GM21576 (cell line): Measurements from ENCODE around the gene LCN12.

ENCODE experiments used
- ATAC-seq: cut with Tn5 transposase; IDR thresholded peaks from one replicate; pipeline ENCODE4 v1.9.1; 2021; ENCODE audit warnings: mild to moderate bottlenecking, moderate library complexity; ENCODE audit not compliant: unreplicated experiment

LCN12 gene

DNA sequence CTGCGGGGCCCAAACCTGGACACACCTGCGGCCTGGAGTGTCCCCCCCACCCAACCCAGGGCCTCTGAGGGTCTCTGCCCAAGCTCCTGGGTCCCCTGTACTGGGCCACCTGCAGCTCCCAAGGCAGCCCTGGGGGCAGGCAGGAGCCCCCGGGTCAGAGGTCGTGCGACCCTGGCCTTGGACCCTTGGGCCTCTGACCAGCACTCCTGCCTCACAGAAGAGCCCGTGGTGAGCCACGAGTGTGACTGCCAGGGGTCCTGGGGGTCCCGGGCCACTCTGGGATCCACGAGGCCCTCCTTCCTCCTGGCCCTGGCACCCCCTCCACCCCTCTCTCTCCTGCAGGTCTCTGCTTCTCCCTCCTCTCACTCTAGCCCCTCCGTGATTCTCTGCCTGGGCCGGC lies 20.3 kb downstream of the LCN12 start:
- no peak for ATAC-seq

DNA sequence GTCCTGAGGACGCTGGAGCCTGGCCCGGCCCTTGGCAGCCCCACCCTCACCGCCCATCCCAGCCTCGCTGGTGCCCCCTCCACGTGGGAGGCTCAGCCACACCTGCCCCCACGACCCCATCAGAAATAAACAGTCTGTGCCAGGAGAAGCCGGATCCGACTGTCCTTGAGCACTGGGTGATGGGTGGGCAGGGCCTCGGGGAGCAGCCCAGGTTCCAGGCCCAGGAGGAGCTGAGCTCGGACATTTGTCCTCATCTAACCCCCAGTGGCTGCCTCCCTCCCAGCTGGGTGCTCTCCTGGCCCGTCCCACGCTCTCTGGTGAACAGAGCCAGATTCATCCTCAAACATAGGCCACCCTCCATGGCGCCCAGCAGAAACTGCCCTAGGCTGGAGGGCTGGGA lies 20.7 kb downstream of the LCN12 start:
- ATAC-seq = no peak

DNA sequence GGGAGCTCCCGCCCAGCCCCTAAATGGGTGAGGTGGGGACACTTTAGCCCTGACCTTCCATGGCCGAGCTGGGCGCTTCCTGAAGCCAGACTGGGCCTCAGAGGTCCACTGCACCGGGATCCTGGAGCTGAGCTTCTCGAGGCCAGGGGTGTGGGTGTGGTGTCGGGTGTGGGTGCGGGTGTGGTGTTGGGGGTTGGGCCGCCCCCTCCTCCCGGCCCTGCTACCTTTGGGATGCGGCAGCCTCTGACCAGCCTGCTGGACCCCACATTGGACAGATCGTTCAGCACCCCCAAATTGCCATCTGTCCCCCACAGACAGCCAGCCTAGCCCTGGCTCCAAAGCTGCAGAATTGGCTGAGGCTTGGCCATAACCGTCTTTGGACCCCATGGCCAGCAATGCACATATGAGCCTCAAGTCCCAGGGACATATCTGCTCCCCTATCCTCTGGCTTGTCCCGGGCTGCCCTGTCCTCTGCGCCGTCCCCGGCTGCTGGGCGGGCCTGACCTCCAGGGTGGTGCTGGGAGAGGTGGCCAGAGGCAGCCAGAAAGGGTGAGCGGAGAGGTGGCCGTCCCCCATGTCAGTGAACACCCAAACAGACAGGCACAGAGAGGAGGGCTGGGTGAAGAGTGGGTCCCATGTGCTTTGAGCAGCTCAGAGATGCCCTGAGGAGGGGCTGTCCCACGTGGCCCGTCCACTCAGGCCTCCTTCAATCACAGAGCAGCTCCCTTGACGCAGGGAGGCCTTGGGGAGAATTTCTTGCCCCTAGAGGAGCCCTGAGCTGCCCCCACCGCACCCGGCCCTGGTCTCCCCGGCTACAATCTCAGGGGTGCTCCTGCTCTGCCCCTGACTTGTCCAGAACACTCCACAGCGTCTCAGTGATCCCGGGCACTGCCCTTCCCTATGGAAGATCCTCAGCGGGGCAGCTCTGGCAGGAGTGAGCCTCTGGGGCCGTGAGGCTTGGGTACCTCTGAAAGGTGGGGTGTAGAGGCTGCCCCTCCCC lies 21.8 kb downstream of the LCN12 start:
- ATAC-seq = no peak

DNA sequence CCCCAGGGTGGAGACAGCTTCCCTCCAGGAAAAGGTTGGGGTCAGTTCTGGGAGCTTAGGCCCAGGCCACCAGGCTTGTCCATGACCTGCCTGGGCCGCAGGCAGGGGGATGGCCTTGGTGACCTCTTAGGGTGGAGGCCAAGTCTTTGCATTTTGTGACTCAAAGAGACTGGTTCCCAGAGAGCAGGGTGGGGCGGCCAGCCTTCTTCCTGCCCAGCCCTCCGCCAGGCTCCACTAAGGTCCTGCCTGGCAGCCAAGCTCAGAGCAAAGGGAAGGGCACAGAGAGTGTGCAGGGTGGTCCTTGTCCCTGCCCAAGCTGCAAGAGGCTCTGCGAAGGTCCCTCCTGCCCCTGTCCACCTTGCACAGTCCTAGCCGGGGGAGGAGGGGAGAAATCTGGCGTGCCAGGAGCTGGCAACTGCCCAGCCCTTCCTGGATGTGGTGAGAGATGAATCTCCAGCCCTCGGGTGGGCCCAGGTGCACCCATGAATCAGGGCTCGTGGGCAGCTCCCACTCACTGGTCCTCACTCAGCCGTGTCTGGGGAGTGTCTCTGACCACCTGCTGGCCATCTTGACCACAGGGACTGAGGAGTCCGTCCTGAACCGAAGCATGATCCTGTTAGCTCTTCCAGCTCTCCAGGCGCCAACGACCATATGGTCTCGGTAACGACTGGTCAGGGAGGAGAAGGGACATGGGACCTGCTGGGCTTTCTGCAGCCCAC lies 22.9 kb downstream of the LCN12 start:
- ATAC-seq = no peak

DNA sequence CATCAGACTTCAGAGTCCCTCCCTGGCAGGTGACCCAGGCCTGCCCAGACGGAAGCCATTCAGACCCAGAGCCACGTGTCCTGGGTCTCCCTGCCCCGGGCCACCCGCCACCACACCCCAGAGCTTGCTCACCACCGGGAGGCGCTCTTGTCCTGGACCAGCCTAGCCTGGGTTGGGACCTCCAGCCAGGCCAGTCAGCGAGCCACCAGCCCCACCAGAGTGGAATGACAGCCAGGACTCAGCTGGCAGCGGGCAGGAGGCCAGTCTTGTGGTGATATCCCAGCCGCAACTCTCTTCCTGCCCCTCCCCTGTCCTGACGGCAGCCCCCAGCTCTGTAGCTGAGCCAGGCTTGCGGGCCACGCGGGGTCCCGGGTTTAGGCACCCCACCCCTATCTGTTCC lies 23.6 kb downstream of the LCN12 start:
- ATAC-seq = no peak

DNA sequence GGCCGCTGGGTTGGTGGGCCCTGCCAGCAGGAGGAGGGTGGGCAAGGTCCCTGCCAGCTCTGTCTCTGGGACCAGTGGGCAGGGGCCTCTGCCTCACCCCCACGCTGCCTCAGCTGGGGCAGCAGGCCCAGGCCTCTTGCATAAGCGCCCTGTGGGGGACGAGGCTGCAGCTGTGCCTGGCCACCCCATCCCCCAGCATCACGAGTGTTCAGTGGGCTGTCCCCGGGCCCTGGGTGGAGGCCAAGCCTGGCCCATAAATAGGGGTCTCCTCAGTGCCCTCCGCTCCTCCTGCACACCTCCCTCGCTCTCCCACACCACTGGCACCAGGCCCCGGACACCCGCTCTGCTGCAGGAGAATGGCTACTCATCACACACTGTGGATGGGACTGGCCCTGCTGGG lies 25.1 kb downstream of the LCN12 start, which contains the start of gene PTGDS:
Gene PTGDS, plus strand, starts transcription at position 282 of the 400 bp plus-strand sequence. Its CDS starts 75 bp downstream, at position 357.
- no peak for ATAC-seq

DNA sequence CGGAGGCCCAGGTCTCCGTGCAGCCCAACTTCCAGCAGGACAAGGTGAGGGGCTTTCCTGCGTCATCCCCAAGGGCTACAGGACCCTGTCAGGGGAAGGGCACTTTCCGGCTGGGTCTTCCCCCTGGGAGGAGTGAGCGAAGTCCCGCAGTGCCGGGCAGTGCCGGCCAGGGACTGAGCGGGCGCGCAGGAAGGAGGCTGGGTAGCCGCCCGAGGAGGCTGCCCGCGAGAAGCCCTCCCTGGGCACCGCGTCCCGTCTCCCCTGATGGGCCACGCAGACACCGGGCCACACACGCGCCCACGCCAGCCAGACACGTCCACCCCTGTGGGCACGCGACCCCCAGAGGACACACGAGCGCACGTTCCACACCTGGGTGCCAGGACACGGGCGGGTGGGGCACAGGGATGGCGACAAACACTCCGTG lies 25.6 kb downstream of the LCN12 start:
- ATAC-seq = no peak

- no peak for ATAC-seq
Observed at GRCh38 chr9:136978073-136978864, 26.2 kb downstream of the LCN12 start.

- ATAC-seq = no peak
Observed at GRCh38 chr9:136978865-136979544, 26.9 kb downstream of the LCN12 start.

DNA sequence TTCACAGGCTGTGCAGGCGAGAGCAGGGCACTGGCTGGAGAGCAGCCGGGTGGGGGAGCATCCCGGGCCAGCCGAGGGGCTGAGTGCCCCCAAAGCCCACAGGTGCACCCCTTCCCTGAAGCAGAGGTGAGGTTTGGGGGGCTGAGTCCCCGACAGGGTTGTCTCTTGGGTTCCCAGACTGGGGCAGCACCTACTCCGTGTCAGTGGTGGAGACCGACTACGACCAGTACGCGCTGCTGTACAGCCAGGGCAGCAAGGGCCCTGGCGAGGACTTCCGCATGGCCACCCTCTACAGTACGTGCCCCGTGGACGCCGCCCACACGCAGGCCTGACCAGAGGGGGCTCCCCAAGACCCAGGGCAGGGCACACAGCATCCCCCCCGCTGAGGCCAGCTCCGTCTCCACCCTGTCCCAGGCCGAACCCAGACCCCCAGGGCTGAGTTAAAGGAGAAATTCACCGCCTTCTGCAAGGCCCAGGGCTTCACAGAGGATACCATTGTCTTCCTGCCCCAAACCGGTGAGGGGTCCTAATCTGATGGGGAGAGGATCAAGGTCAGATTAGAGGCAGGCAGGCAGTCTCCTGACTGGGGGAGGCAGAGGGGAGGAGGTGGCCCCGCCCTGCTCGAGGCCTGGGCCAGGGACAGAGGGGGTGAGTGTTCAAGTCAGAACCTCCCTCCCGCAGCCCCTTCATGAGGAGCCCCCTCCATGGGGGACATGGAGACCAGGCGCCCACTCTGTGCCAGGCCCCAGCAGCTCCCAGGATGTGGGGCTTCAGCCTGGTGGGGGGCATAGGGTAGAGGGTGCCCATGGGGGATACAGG lies 27.9 kb downstream of the LCN12 start:
- ATAC-seq = no peak

- no peak for ATAC-seq
Observed at GRCh38 chr9:136980669-136981478, 28.8 kb downstream of the LCN12 start.

GRCh38 chr9:136981588-136982231 lies 29.6 kb downstream of the LCN12 start:
- no peak for ATAC-seq

DNA sequence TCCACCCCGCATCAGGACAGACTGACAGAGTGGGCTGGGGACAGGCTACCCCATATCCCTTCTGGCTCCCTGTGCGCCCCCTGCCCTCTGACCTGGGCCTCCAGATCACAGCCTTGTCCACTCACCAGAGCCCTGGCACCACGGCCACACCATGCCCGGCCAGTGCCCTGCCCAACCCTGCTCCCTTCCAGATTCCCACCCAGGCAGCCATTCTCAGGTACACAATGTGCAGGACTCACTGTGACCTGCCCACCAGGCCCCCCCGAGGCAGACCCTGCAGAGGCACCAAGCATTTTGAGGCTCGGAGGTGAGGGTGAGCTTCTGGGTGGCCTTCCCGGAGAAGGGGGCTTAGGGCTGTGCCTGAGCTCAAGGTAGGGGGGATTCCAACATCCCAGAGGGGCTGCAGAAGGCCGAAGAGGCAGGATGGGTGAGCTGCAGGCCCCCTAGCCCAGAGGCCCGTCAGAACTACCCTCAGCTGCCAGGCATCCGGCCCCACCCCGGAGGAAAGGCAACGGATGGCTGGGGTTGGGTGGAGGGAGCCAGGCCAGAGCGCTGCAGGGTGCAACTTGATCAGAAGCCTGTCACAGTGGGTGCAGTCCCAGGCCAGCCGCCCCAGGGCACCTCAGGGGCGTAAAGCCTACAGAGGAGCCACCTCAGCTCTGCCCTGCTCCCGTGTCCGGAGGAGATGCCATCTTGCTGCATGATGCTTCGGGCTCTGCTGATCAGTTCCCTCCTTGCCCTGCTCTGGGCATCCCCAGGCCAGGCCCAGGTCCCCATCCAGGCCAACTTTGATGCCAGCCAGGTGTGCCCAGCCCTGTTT lies 30.4 kb downstream of the LCN12 start, which contains the start of gene LCNL1:
Gene LCNL1, plus strand, starts transcription at position 762 of the 820 bp plus-strand sequence. CDS start 594 bp downstream, outside the sequence.
- ATAC-seq = no peak

DNA sequence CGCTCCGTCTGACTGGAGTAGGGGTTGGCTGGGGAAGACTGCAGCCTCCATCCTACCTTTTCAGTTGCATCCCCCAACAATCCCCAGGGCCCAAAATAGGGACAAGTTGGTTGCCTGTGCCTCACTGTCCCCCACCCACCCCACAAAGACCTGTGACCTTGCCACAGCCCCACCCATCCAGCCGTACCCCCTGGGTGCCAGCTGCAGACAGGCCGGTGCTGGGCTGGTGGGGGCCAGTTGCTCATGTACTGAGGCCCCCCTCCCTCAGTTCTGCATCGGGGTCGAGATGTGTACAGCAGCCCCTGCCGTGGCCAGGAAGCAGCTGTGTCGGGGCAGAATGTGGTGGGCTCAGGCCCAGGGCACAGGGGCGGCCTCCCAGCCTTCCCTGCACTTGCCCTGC lies 31.1 kb downstream of the LCN12 start:
- no peak for ATAC-seq

DNA sequence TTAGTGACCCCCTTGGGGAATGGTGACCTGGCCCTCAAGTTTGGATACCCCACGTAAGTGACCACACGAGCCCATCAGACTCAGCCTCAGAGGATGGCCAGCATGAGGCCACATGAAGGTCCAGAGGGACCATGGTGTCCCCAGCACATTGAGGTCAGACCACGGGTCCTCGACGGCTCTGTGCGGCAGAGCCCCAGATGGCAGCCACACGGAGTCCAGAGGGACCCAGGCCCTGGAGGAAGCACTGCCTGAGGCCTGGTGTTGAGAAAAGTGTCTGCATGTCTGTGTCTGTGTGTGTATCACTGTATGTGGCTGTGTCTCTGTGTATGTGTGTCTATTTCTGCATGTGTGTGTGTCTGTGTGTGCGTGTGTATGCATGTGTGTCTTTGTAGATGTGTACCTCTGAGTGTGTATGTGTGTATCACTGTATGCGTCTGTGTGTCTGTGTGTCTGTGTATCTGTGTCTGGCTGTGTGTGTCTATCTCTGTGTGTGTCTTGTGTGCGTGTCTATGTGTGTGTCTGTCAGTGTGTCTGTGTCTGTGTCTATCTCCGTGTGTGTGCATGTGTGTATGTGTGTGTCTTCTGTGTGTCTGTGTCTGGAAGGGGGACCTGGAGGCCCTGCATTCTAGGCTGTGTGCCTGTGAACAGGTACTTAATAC lies 31.7 kb downstream of the LCN12 start:
- ATAC-seq = no peak

- ATAC-seq = no peak
Observed at GRCh38 chr9:136984464-136985026, 32.5 kb downstream of the LCN12 start.
